HepG2 (cell line): ENCODE measurements around the gene EDAR. TPM values are rescaled to one million over a fixed set of nuclear protein-coding genes. Genes with fewer than 3 reads are reported as not detected.

Experiments used
- ATAC-seq: fragments of 200-7000 bp; cut with Tn5 transposase; 3 replicates; pipeline ENCODE4 v1.9.1; 2020; ENCODE audit warnings: mild to moderate bottlenecking, moderate library complexity
- BruUV-seq: library from RNA; stranded (reverse); fragments of 400-500 nt; replicated peaks from 2 replicates; lab custom pipeline; 2021; lab: Mats Ljungman, UMichigan
- CTCF ChIA-PET: fragments of 300-600 bp; formaldehyde crosslinking; extraction: SDS; loops from one replicate; lab custom pipeline; 2021; ENCODE audit warnings: low total read pairs, inconsistent platforms, low intra/inter-chr PET ratio; lab: Yijun Ruan, JAX
- POLR2A ChIA-PET: fragments of 350-600 bp; sonication (Branson Sonifier 250); formaldehyde crosslinking; loops from one replicate; lab custom pipeline; 2020; ENCODE audit warnings: antibody characterized with exemption, inconsistent platforms; lab: Yijun Ruan, JAX
- DNase-seq: peaks from one replicate; pipeline ENCODE4 v3.0.0-alpha.2; 2015; ENCODE audit warnings: low spot score
- FAIRE-seq: peaks from 3 replicates; lab custom pipeline; 2011; peaks lifted over from hg19 to GRCh38; lab: Jason Lieb, UNC
- H2AFZ ChIP-seq: one replicate; pipeline ENCODE4 v1.6.1; 2011; ENCODE audit warnings: low read length, inconsistent platforms
- H3K27ac ChIP-seq: fragments of 300-600 bp; 3 replicates; pipeline ENCODE4 v1.8.0; 2011; ENCODE audit warnings: mixed run types, mild to moderate bottlenecking, mixed read lengths, low read length, inconsistent platforms; ENCODE audit not compliant: insufficient read depth; ENCODE audit errors: extremely low read length
- H3K27me3 ChIP-seq, 2 experiments: fragments of 200-600 bp in 1 of 2; 2 replicates in 1 of 2; 3 replicates in 1 of 2; pipeline versions ENCODE4 v1.6.0 to v1.8.0; 2011; ENCODE audit warnings: low read length in 2 of 2, mild to moderate bottlenecking in 2 of 2, moderate library complexity in 2 of 2, inconsistent platforms in 1 of 2; ENCODE audit not compliant: insufficient read depth in 2 of 2, control insufficient read depth in 1 of 2
- H3K36me3 ChIP-seq, 2 experiments: fragments of 200-600 bp in 1 of 2; replicated peaks in 1 of 2; 2 replicates in 1 of 2; 3 replicates in 1 of 2; pipeline versions ENCODE4 v1.5.1 to v1.8.0; 2011; ENCODE audit warnings: low read length in 2 of 2, inconsistent platforms in 1 of 2; ENCODE audit not compliant: insufficient read depth in 2 of 2, control insufficient read depth in 1 of 2
- H3K4me1 ChIP-seq: 2 replicates; pipeline ENCODE4 v1.5.1; 2012; ENCODE audit warnings: low read length, inconsistent platforms; ENCODE audit not compliant: insufficient read depth
- H3K4me2 ChIP-seq: 2 replicates; pipeline ENCODE4 v1.6.0; 2011; ENCODE audit warnings: low read depth, low read length, inconsistent platforms
- H3K4me3 ChIP-seq, 3 experiments: fragments of 200-600 bp in 1 of 3; sonication (generic), shearing (Covaris generic) in 1 of 3; replicated peaks in 1 of 3; 2 replicates each; pipeline ENCODE4 v1.5.1; 2011 to 2016; ENCODE audit warnings: low read length in 3 of 3, inconsistent platforms in 2 of 3, low read depth in 2 of 3, mild to moderate bottlenecking in 2 of 3, control low read depth in 1 of 3, mixed read lengths in 1 of 3; ENCODE audit not compliant: insufficient read depth in 1 of 3
- H3K79me2 ChIP-seq: one replicate; pipeline ENCODE4 v1.6.1; 2011; ENCODE audit warnings: low read length, inconsistent platforms; ENCODE audit not compliant: insufficient read depth
- H3K9ac ChIP-seq: 2 replicates; pipeline ENCODE4 v1.6.0; 2011; ENCODE audit warnings: mild to moderate bottlenecking, low read depth, low read length, inconsistent platforms; ENCODE audit not compliant: insufficient read depth
- H3K9me3 ChIP-seq: 2 replicates; pipeline ENCODE4 v1.5.1; 2012; ENCODE audit warnings: mild to moderate bottlenecking, low read length
- H4K20me1 ChIP-seq: 2 replicates; pipeline ENCODE4 v1.6.0; 2011; ENCODE audit warnings: inconsistent platforms, mild to moderate bottlenecking, low read length, moderate library complexity; ENCODE audit not compliant: insufficient read depth
- BRD4 ChIP-seq: sonication (generic); formaldehyde crosslinking; IDR thresholded peaks from 2 replicates; pipeline ENCODE4 v1.4.0; 2020; ENCODE audit warnings: missing genetic modification reagents
- CC2D1A ChIP-seq: sonication (generic); formaldehyde crosslinking; IDR thresholded peaks from 2 replicates; pipeline ENCODE4 v1.8.1; 2023; ENCODE audit warnings: mild to moderate bottlenecking, missing genetic modification reagents
- FOXK2 ChIP-seq: fragments of 450-650 bp; IDR thresholded peaks from 2 replicates; pipeline ENCODE4 v1.6.1; 2016
- MIER2 ChIP-seq: IDR thresholded peaks from 2 replicates; pipeline ENCODE4 v1.6.1; 2016; ENCODE audit warnings: missing biosample characterization, missing genetic modification reagents
- SOX13 ChIP-seq, 3 experiments: fragments of 450-650 bp in 1 of 3; sonication (generic) in 1 of 3; formaldehyde crosslinking in 1 of 3; IDR thresholded peaks in 2 of 3; conservative IDR thresholded peaks in 1 of 3; 2 replicates each; pipeline versions ENCODE4 v1.5.0 to v1.6.1; 2016 to 2020; ENCODE audit warnings: antibody characterized with exemption in 1 of 3, mild to moderate bottlenecking in 1 of 3, missing compliant biosample characterization in 1 of 3, missing genetic modification reagents in 1 of 3, moderate library complexity in 1 of 3
- TGIF2 ChIP-seq: IDR thresholded peaks from 2 replicates; pipeline ENCODE4 v1.6.1; 2016; ENCODE audit warnings: control low read depth, missing compliant biosample characterization
- TSC22D2 ChIP-seq: sonication (generic); formaldehyde crosslinking; IDR thresholded peaks from 2 replicates; pipeline ENCODE4 v1.5.1; 2020; ENCODE audit warnings: missing genetic modification reagents, mild to moderate bottlenecking, borderline replicate concordance
- ZNF17 ChIP-seq: sonication (generic); formaldehyde crosslinking; IDR thresholded peaks from 2 replicates; pipeline ENCODE4 v1.5.0; 2020; ENCODE audit warnings: mild to moderate bottlenecking, missing genetic modification reagents
- ZNF292 ChIP-seq: sonication (generic); formaldehyde crosslinking; IDR thresholded peaks from 2 replicates; pipeline ENCODE4 v1.8.1; 2022; ENCODE audit warnings: mild to moderate bottlenecking, low read depth, missing genetic modification reagents, borderline replicate concordance
- ZNF3 ChIP-seq: IDR thresholded peaks from 2 replicates; pipeline ENCODE4 v1.7.0; 2017; ENCODE audit warnings: inconsistent platforms
- ZNF317 ChIP-seq: sonication (generic); formaldehyde crosslinking; IDR thresholded peaks from 2 replicates; pipeline ENCODE4 v1.5.0; 2020; ENCODE audit warnings: mild to moderate bottlenecking, missing genetic modification reagents
- ZNF33A ChIP-seq: sonication (generic); formaldehyde crosslinking; IDR thresholded peaks from 2 replicates; pipeline ENCODE4 v1.5.1; 2020; ENCODE audit warnings: missing genetic modification reagents, mild to moderate bottlenecking, moderate library complexity, borderline replicate concordance
- ZNF543 ChIP-seq: sonication (generic); formaldehyde crosslinking; IDR thresholded peaks from 2 replicates; pipeline ENCODE4 v1.4.0; 2020; ENCODE audit warnings: mild to moderate bottlenecking, missing genetic modification reagents
- ZNF687 ChIP-seq: sonication (generic); formaldehyde crosslinking; IDR thresholded peaks from 2 replicates; pipeline ENCODE4 v1.5.1; 2020; ENCODE audit warnings: mild to moderate bottlenecking, missing genetic modification reagents, moderate library complexity
- ZNF788 ChIP-seq: sonication (generic); formaldehyde crosslinking; IDR thresholded peaks from 2 replicates; pipeline ENCODE4 v1.5.0; 2020; ENCODE audit warnings: mild to moderate bottlenecking, missing genetic modification reagents, borderline replicate concordance
- WGBS: methylation state at CpG from one replicate; pipeline ENCODE4 v1.1.6; 2017; ENCODE audit warnings: low lambda C conversion rate; 5-methylcytosine and 5-hydroxymethylcytosine counted together
- in situ Hi-C: cut with HindIII; loops from 2 replicates; pipeline ENCODE4 v1.10.0; 2017; ENCODE audit warnings: low pct_unique_long_range_greater_than_20kb; ENCODE audit not compliant: extremely low pct_ligation_motif_present
- intact Hi-C: fragments of 100-400 bp; cut with micrococcal nuclease; formaldehyde crosslinking; loops from one replicate; pipeline ENCODE4 v1.10.0; 2022; ENCODE audit not compliant: unreplicated experiment
- polyA plus RNA-seq, 8 experiments: library from polyadenylated mRNA; depleted of rRNA in 3 of 8; stranded (reverse) in 7 of 8; unstranded in 1 of 8; fragments of >200 nt; fragmentation: Illumina TruSeq in 4 of 8; extraction: Trizol in 4 of 8; gene quantifications; 2 replicates each; pipeline versions ENCODE4 v1.2.1 to v1.2.3, GENCODE V29; 2011 to 2016; ENCODE audit warnings: low read depth in 4 of 8, missing spikeins in 1 of 8, mixed read lengths in 1 of 8; ENCODE audit not compliant: insufficient read depth in 1 of 8
- total RNA-seq, 5 experiments: library from RNA; depleted of rRNA; stranded (reverse); fragments of >200 nt; fragmentation: Illumina TruSeq; extraction: Trizol; gene quantifications; 2 replicates each; pipeline ENCODE4 v1.2.3, GENCODE V29; 2016; ENCODE audit warnings: low read depth in 1 of 5

Gene EDAR
- total and polyA plus RNA-seq, 2 of the 13 experiments (the other 11 are each of a cell fraction or from before 2014, with no cell fraction given) = not detected

GRCh38 chr2:108905906-108906305 lies 83.1 kb downstream of the EDAR start:
- Histone ChIP-seq H2AFZ (no peak overlapping the region), H3K9ac (no peak overlapping the region), H3K27ac (no peak overlapping the region), H4K20me1 (no peaks in the 10 kb centered on the region), H3K27me3 (peaks cover 2 to 14% of the 10 kb centered on the region in 2 experiments; a peak in 3 of 5 replicates), H3K4me2 (no peak overlapping the region), H3K9me3 (no peaks in the 10 kb centered on the region), H3K79me2 (no peaks in the 10 kb centered on the region), H3K4me1 (peaks cover 8% of the 10 kb centered on the region; the same call in 1 of the 2 replicates), H3K36me3 (no peaks in the 10 kb centered on the region), H3K4me3 (no peak overlapping the region)
- ATAC-seq (no peak; the same call in 2 of the 3 replicates), FAIRE-seq (no peak), DNase-seq (no peak)
- intact Hi-C loops (no loop called here), in situ Hi-C loops (no loop called here)
- WGBS = 41% methylated on average over 9 of the region's 13 CpGs
- TF ChIP-seq ZNF3 (CRISPR knock-in tag) (no peak), TSC22D2 (no peak)
- no TSS peak for BruUV-seq
- ChIA-PET POLR2A (no interaction called here), CTCF (no interaction called here)

- H3K36me3 ChIP-seq = no peaks in the 10 kb centered on the region
- BruUV-seq = no TSS peak
- H3K9me3 ChIP-seq = no peaks in the 10 kb centered on the region
- no peak overlapping the region for H3K27ac ChIP-seq
- no peak overlapping the region for H3K9ac ChIP-seq
- FAIRE-seq (no peak), ATAC-seq (no peak), DNase-seq (no peak)
- CTCF ChIA-PET = no interaction called here
- peaks cover 8% of the 10 kb centered on the region; the same call in 1 of the 2 replicates for H3K4me1 ChIP-seq
- WGBS = 43% methylated on average over 3 of the region's 3 CpGs
- no peak for TF ChIP-seq SOX13 (IDR thresholded peaks at IDR 0.05)
- no peak for TF ChIP-seq SOX13 (CRISPR knock-in tag; conservative IDR thresholded peaks at IDR 0.05 in 1 of 2, IDR thresholded peaks at IDR 0.05 in 1 of 2)
- no peak for TF ChIP-seq FOXK2
- TF ChIP-seq CC2D1A = no peak
- TF ChIP-seq ZNF543 = no peak
- no peak for TF ChIP-seq ZNF788 (CRISPR knock-in tag)
- no peak for TF ChIP-seq BRD4 (CRISPR knock-in tag)
- no peak for TF ChIP-seq ZNF33A (CRISPR knock-in tag)
- no peak for TF ChIP-seq ZNF317 (CRISPR knock-in tag)
- no peak for TF ChIP-seq MIER2 (CRISPR knock-in tag)
- TF ChIP-seq ZNF292 (CRISPR knock-in tag) = no peak
- TF ChIP-seq ZNF17 = no peak
- TF ChIP-seq ZNF687 (CRISPR knock-in tag) = no peak
- TF ChIP-seq TGIF2 (CRISPR knock-in tag) = no peak
- no peaks in the 10 kb centered on the region for H4K20me1 ChIP-seq
- peaks cover 2 to 12% of the 10 kb centered on the region in 2 experiments; a peak in 3 of 5 replicates for H3K27me3 ChIP-seq
- H3K4me2 ChIP-seq = no peak overlapping the region
- no peaks in the 10 kb centered on the region for H3K79me2 ChIP-seq
- in situ Hi-C loops = no loop called here
- H2AFZ ChIP-seq = no peak overlapping the region
- intact Hi-C loops = no loop called here
- H3K4me3 ChIP-seq = no peak overlapping the region
- POLR2A ChIA-PET = interaction anchor here (1.0 kb wide), 1 partner anchor 12 kb away, joined by 3 read pairs; no protein-coding TSS in a partner anchor
These were observed 83.8 kb downstream of the EDAR start for GRCh38 chr2:108905176-108905575.
